ENCODE measurements around the gene TLE6. TPM values are rescaled to one million over a fixed set of nuclear protein-coding genes. Genes with fewer than 3 reads are reported as not detected.

Gene TLE6
- total and polyA plus RNA-seq, 2 of the 8 experiments (the other 6 are each of a cell fraction or from before 2014, with no cell fraction given): 2.5 to 2.9 TPM

GRCh38 chr19:3005345-3005744 lies 28.0 kb downstream of the TLE6 start (continued):
- no peak for TF ChIP-seq CHD7 (IDR thresholded peaks at IDR 0.05; ENCODE audit: insufficient replicate concordance, low read length)
- no peak for TF ChIP-seq SAP30 (IDR thresholded peaks at IDR 0.05; ENCODE audit: insufficient read depth, insufficient replicate concordance, low read length)
- no peak for TF ChIP-seq ZNF274 (IDR thresholded peaks at IDR 0.05; ENCODE audit: borderline replicate concordance, extremely low read depth, low read length)
- TF ChIP-seq, protein P1, sequence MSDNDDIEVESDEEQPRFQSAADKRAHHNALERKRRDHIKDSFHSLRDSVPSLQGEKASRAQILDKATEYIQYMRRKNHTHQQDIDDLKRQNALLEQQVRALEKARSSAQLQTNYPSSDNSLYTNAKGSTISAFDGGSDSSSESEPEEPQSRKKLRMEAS (IDR thresholded peaks at IDR 0.05): no peak
- TF ChIP-seq SP2 (IDR thresholded peaks at IDR 0.05; ENCODE audit: low read length): no peak
- TF ChIP-seq RAD21 (IDR thresholded peaks at IDR 0.05 in 1 of 2, conservative IDR thresholded peaks at IDR 0.05 in 1 of 2; ENCODE audit: low read depth in 2 of 2, low read length in 2 of 2): no peak
- no peak for TF ChIP-seq RBBP5 (IDR thresholded peaks at IDR 0.05; ENCODE audit: borderline replicate concordance, low read depth, low read length)
